Measurements from ENCODE around the gene HRH3.

HRH3 gene

GRCh38 chr20:62220666-62221568, 839 bp upstream of the HRH3 start:
- in situ Hi-C loops (cut with MboI; ENCODE audit: low pct_unique_long_range_greater_than_20kb, low sequenced_read_pairs), result no loop called here
- peak; percentile 59 for DNase-seq

- DNase-seq, result no peak
These were observed 732 bp downstream of the HRH3 start for GRCh38 chr20:62219101-62219991.

GRCh38 chr20:62217913-62218773, 1.9 kb downstream of the HRH3 start:
- DNase-seq, result no peak
- in situ Hi-C loops (cut with MboI; ENCODE audit: low pct_unique_long_range_greater_than_20kb, low sequenced_read_pairs), result no loop called here

More at GRCh38 chr20:62219101-62219991, 732 bp downstream of the HRH3 start:
- in situ Hi-C loops (cut with MboI; ENCODE audit: low pct_unique_long_range_greater_than_20kb, low sequenced_read_pairs), result no loop called here

- in situ Hi-C loops (cut with MboI; ENCODE audit: low pct_unique_long_range_greater_than_20kb, low sequenced_read_pairs), result no loop called here
- DNase-seq, result no peak
These were observed 3.2 kb downstream of the HRH3 start for GRCh38 chr20:62216636-62217566.

GRCh38 chr20:62215991-62216635, 4.0 kb downstream of the HRH3 start:
- no peak for DNase-seq
- in situ Hi-C loops (cut with MboI; ENCODE audit: low pct_unique_long_range_greater_than_20kb, low sequenced_read_pairs), result no loop called here

- in situ Hi-C loops (cut with MboI; ENCODE audit: low pct_unique_long_range_greater_than_20kb, low sequenced_read_pairs), result no loop called here
- DNase-seq, result no peak
These were observed 4.8 kb downstream of the HRH3 start for GRCh38 chr20:62215020-62215990.

- in situ Hi-C loops (cut with MboI; ENCODE audit: low pct_unique_long_range_greater_than_20kb, low sequenced_read_pairs), result no loop called here
- DNase-seq, result no peak
These were observed 6.0 kb downstream of the HRH3 start for GRCh38 chr20:62214067-62214466.

- no peak for DNase-seq
- in situ Hi-C loops (cut with MboI; ENCODE audit: low pct_unique_long_range_greater_than_20kb, low sequenced_read_pairs), result no loop called here
These were observed 7.8 kb downstream of the HRH3 start for GRCh38 chr20:62212299-62212698.

- no peak for DNase-seq
These were observed 8.2 kb downstream of the HRH3 start for GRCh38 chr20:62211769-62212288.

GRCh38 chr20:62211216-62211615, 8.9 kb downstream of the HRH3 start:
- in situ Hi-C loops (cut with MboI; ENCODE audit: low pct_unique_long_range_greater_than_20kb, low sequenced_read_pairs), result no loop called here

More at GRCh38 chr20:62211769-62212288, 8.2 kb downstream of the HRH3 start:
- in situ Hi-C loops (cut with MboI; ENCODE audit: low pct_unique_long_range_greater_than_20kb, low sequenced_read_pairs), result no loop called here

GRCh38 chr20:62210496-62210855, 9.6 kb downstream of the HRH3 start:
- in situ Hi-C loops (cut with MboI; ENCODE audit: low pct_unique_long_range_greater_than_20kb, low sequenced_read_pairs), result no loop called here
- no peak for DNase-seq

More at GRCh38 chr20:62211216-62211615, 8.9 kb downstream of the HRH3 start:
- DNase-seq, result no peak

GRCh38 chr20:62209850-62210495, 10.1 kb downstream of the HRH3 start:
- no peak for DNase-seq
- in situ Hi-C loops (cut with MboI; ENCODE audit: low pct_unique_long_range_greater_than_20kb, low sequenced_read_pairs), result no loop called here

GRCh38 chr20:62208795-62209755, 11.0 kb downstream of the HRH3 start:
- peak; percentile 28 for DNase-seq

GRCh38 chr20:62208061-62208794, 11.8 kb downstream of the HRH3 start:
- in situ Hi-C loops (cut with MboI; ENCODE audit: low pct_unique_long_range_greater_than_20kb, low sequenced_read_pairs), result no loop called here
- no peak for DNase-seq

More at GRCh38 chr20:62208795-62209755, 11.0 kb downstream of the HRH3 start:
- in situ Hi-C loops (cut with MboI; ENCODE audit: low pct_unique_long_range_greater_than_20kb, low sequenced_read_pairs), result no loop called here
